CD14-positive monocyte (primary cell): ENCODE measurements around the gene CAMTA1. TPM values are rescaled to one million over a fixed set of nuclear protein-coding genes. Genes with fewer than 3 reads are reported as not detected.

Source experiments
- DNase-seq, 3 donors: peaks; one replicate each; pipeline ENCODE4 v3.0.0-alpha.2; 2011 to 2022
- H2AFZ ChIP-seq: 2 replicates; pipeline ENCODE4 v1.6.0; 2012; ENCODE audit warnings: mild to moderate bottlenecking, low read depth, low read length, inconsistent platforms; ENCODE audit not compliant: insufficient read depth, poor library complexity, severe bottlenecking
- H3K27ac ChIP-seq, 2 donors: 1 replicate in 1 of 2; 2 replicates in 1 of 2; pipeline ENCODE4 v1.5.1; 2012 to 2013; ENCODE audit warnings: low read length in 2 of 2, control low read depth in 1 of 2, inconsistent platforms in 1 of 2, low read depth in 1 of 2, mild to moderate bottlenecking in 1 of 2
- H3K27me3 ChIP-seq, 2 donors: one replicate each; pipeline versions ENCODE4 v1.6.0 to v1.6.1; 2011 to 2013; ENCODE audit warnings: low read length in 2 of 2; ENCODE audit not compliant: control insufficient read depth in 2 of 2, insufficient read depth in 2 of 2
- H3K36me3 ChIP-seq, 2 donors: replicated peaks in 1 of 2; 1 replicate in 1 of 2; 2 replicates in 1 of 2; pipeline versions ENCODE4 v1.5.1 to v1.6.1; 2012 to 2013; ENCODE audit warnings: low read length in 2 of 2, control low read depth in 1 of 2, inconsistent platforms in 1 of 2, mild to moderate bottlenecking in 1 of 2; ENCODE audit not compliant: insufficient read depth in 2 of 2, control insufficient read depth in 1 of 2
- H3K4me1 ChIP-seq, 2 donors: 1 replicate in 1 of 2; 2 replicates in 1 of 2; pipeline versions ENCODE4 v1.5.1 to v1.6.1; 2012 to 2013; ENCODE audit warnings: low read length in 2 of 2, control low read depth in 1 of 2, inconsistent platforms in 1 of 2, mild to moderate bottlenecking in 1 of 2, moderate library complexity in 1 of 2; ENCODE audit not compliant: insufficient read depth in 2 of 2, control insufficient read depth in 1 of 2
- H3K4me2 ChIP-seq: replicated peaks from 2 replicates; pipeline ENCODE3; 2012; ENCODE audit warnings: low read length, moderate library complexity, mild to moderate bottlenecking; ENCODE audit not compliant: poor library complexity, severe bottlenecking; ENCODE audit errors: extremely low read depth
- H3K4me3 ChIP-seq, 3 experiments: fragments of 200-600 bp in 1 of 3; sonication (generic) in 1 of 3; replicated peaks in 1 of 3; 1 replicate in 2 of 3; 2 replicates in 1 of 3; pipeline ENCODE4 v1.5.1; 2011 to 2013; ENCODE audit warnings: low read length in 3 of 3, mild to moderate bottlenecking in 3 of 3, control low read depth in 2 of 3, low read depth in 2 of 3, inconsistent platforms in 1 of 3, moderate library complexity in 1 of 3
- H3K79me2 ChIP-seq: 2 replicates; pipeline ENCODE4 v1.6.0; 2012; ENCODE audit warnings: mild to moderate bottlenecking, control low read depth, inconsistent platforms, low read length, moderate library complexity; ENCODE audit not compliant: insufficient read depth
- H3K9ac ChIP-seq: 2 replicates; pipeline ENCODE4 v1.6.0; 2017; ENCODE audit warnings: low read length, mild to moderate bottlenecking; ENCODE audit not compliant: insufficient read depth, poor library complexity, severe bottlenecking
- H3K9me3 ChIP-seq, 2 donors: replicated peaks in 1 of 2; 1 replicate in 1 of 2; 2 replicates in 1 of 2; pipeline versions ENCODE4 v1.5.1 to v1.6.1; 2012 to 2013; ENCODE audit warnings: low read length in 2 of 2, control low read depth in 1 of 2; ENCODE audit not compliant: control insufficient read depth in 1 of 2, insufficient read depth in 1 of 2
- H4K20me1 ChIP-seq: 2 replicates; pipeline ENCODE4 v1.6.0; 2012; ENCODE audit warnings: mild to moderate bottlenecking, low read length, control low read depth, moderate library complexity; ENCODE audit not compliant: insufficient read depth
- H3K27ac Mint-ChIP-seq, 7 donors: one replicate each; pipeline ENCODE4 v1.8.0; 2020; ENCODE audit warnings: mild to moderate bottlenecking in 7 of 7, mixed read lengths in 7 of 7, moderate library complexity in 6 of 7, inconsistent platforms in 2 of 7
- H3K27me3 Mint-ChIP-seq, 3 donors: one replicate each; pipeline ENCODE4 v1.8.0; 2021 to 2022; ENCODE audit warnings: low read depth in 3 of 3, mild to moderate bottlenecking in 3 of 3, mixed read lengths in 3 of 3, moderate library complexity in 3 of 3, inconsistent platforms in 1 of 3
- H3K36me3 Mint-ChIP-seq, 2 donors: one replicate each; pipeline ENCODE4 v1.8.0; 2020; ENCODE audit warnings: mixed read lengths in 2 of 2, inconsistent platforms in 1 of 2, mild to moderate bottlenecking in 1 of 2
- H3K4me1 Mint-ChIP-seq: one replicate; pipeline ENCODE4 v1.8.0; 2020; ENCODE audit warnings: mild to moderate bottlenecking, mixed read lengths
- H3K4me3 Mint-ChIP-seq, 2 donors: one replicate each; pipeline ENCODE4 v1.8.0; 2020; ENCODE audit warnings: mild to moderate bottlenecking in 2 of 2, mixed read lengths in 2 of 2, moderate library complexity in 1 of 2
- H3K9me3 Mint-ChIP-seq, 7 donors: one replicate each; pipeline ENCODE4 v1.8.0; 2020 to 2022; ENCODE audit warnings: mixed read lengths in 7 of 7, mild to moderate bottlenecking in 6 of 7, moderate library complexity in 6 of 7, inconsistent platforms in 2 of 7
- CTCF ChIP-seq: fragments of 200-600 bp; IDR thresholded peaks from one replicate; pipeline ENCODE4 v1.8.0; 2022; ENCODE audit warnings: antibody characterized with exemption, mild to moderate bottlenecking
- WGBS: methylation state at CpG from one replicate; pipeline ENCODE4 v1.1.5; 2013; ENCODE audit warnings: missing lambda C conversion rate; ENCODE audit not compliant: insufficient coverage; 5-methylcytosine and 5-hydroxymethylcytosine counted together
- intact Hi-C, 2 donors: fragments of 100-400 bp; cut with micrococcal nuclease; formaldehyde crosslinking; loops; one replicate each; pipeline versions ENCODE4 v1.15.0 to v1.15.1; 2023
- polyA plus RNA-seq, 3 donors: library from polyadenylated mRNA; depleted of rRNA in 1 of 3; unstranded in 2 of 3; stranded (reverse) in 1 of 3; fragments of 300-500 nt in 2 of 3; fragments of >200 nt in 1 of 3; fragmentation: Illumina TruSeq in 2 of 3; gene quantifications; 1 replicate in 2 of 3; 2 replicates in 1 of 3; pipeline ENCODE4 v1.2.3, GENCODE V29; 2012 to 2021

CAMTA1 gene
- polyA plus RNA-seq, 3 donors = 52.0 to 89.6 (median 78.3) TPM

GRCh38 chr1:7655354-7655753 is 870.1 kb downstream of the CAMTA1 start:
- peaks cover under 1 to 5% (median 2%) of the 10 kb centered on the region in 3 donors for H3K27me3 Mint-ChIP-seq
- no peak overlapping the region for H3K27ac Mint-ChIP-seq
- H3K4me1 Mint-ChIP-seq = peaks cover 4% of the 10 kb centered on the region

GRCh38 chr1:7656557-7657215 is 871.4 kb downstream of the CAMTA1 start:
- Mint-ChIP-seq H3K4me3 (no peak overlapping the region), H3K27me3 (peaks cover 0 to 1% (median 0%) of the 10 kb centered on the region in 3 donors), H3K36me3 (no peaks in the 10 kb centered on the region), H3K4me1 (peaks cover 4% of the 10 kb centered on the region), H3K9me3 (peaks cover 0 to 4% (median 0%) of the 10 kb centered on the region in 7 donors), H3K27ac (no peak overlapping the region)
- Histone ChIP-seq H3K27ac (no peak overlapping the region), H3K27me3 (no peaks in the 10 kb centered on the region), H3K4me2 (no peak overlapping the region), H3K4me3 (no peak overlapping the region), H3K4me1 (no peaks in the 10 kb centered on the region), H4K20me1 (no peaks in the 10 kb centered on the region), H3K9me3 (no peaks in the 10 kb centered on the region), H3K79me2 (no peaks in the 10 kb centered on the region), H3K36me3 (no peaks in the 10 kb centered on the region), H3K9ac (no peak overlapping the region), H2AFZ (no peak overlapping the region)
- 97% methylated on average over 18 of the region's 24 CpGs for WGBS
- TF ChIP-seq CTCF = no peak
- intact Hi-C loops = no loop called here
- no peak for DNase-seq

More at GRCh38 chr1:7655354-7655753, 870.1 kb downstream of the CAMTA1 start:
- H3K36me3 ChIP-seq = no peaks in the 10 kb centered on the region
- DNase-seq = no peak
- no peak overlapping the region for H3K4me3 Mint-ChIP-seq
- H3K36me3 Mint-ChIP-seq = no peaks in the 10 kb centered on the region
- TF ChIP-seq CTCF = no peak
- H3K9me3 Mint-ChIP-seq = peaks cover 0 to 5% (median 0%) of the 10 kb centered on the region in 7 donors
- H2AFZ ChIP-seq = no peak overlapping the region
- no peak overlapping the region for H3K4me2 ChIP-seq
- intact Hi-C loops = no loop called here
- no peaks in the 10 kb centered on the region for H4K20me1 ChIP-seq
- no peaks in the 10 kb centered on the region for H3K4me1 ChIP-seq
- no peaks in the 10 kb centered on the region for H3K79me2 ChIP-seq
- no peaks in the 10 kb centered on the region for H3K27me3 ChIP-seq
- H3K9me3 ChIP-seq = no peaks in the 10 kb centered on the region
- no peak overlapping the region for H3K9ac ChIP-seq
- H3K27ac ChIP-seq = no peak overlapping the region
- H3K4me3 ChIP-seq = no peak overlapping the region
- WGBS = 100% methylated on average over 2 of the region's 2 CpGs
